AG04450 (cell line): ENCODE measurements around the gene LRRC28. TPM values are rescaled to one million over a fixed set of nuclear protein-coding genes. Genes with fewer than 3 reads are reported as not detected.

Experiments
- CTCF ChIA-PET: fragments of 300-600, 350-600 bp; formaldehyde crosslinking; extraction: SDS; loops from one replicate; lab custom pipeline; 2022; ENCODE audit warnings: antibody characterized with exemption, inconsistent platforms; lab: Charles Lee
- POLR2A ChIA-PET: fragments of 350-600 bp; formaldehyde crosslinking; extraction: SDS; loops from one replicate; lab custom pipeline; 2021; ENCODE audit warnings: antibody characterized with exemption, inconsistent platforms; lab: Yijun Ruan, JAX
- DNase-seq: peaks from one replicate; pipeline ENCODE4 v3.0.0-alpha.2; 2011; ENCODE audit warnings: low read depth, low spot score
- H3K27ac ChIP-seq: one replicate; pipeline ENCODE4 v1.5.1; 2012; ENCODE audit warnings: low read depth, low read length, control low read depth
- H3K27me3 ChIP-seq: one replicate; pipeline ENCODE4 v1.6.0; 2012; ENCODE audit warnings: low read length; ENCODE audit not compliant: control insufficient read depth, insufficient read depth
- H3K4me3 ChIP-seq: 2 replicates; pipeline ENCODE4 v1.5.1; 2011; ENCODE audit warnings: mild to moderate bottlenecking, low read depth, low read length, control low read depth
- H3K9me3 ChIP-seq: 2 replicates; pipeline ENCODE4 v1.5.1; 2012; ENCODE audit warnings: low read length; ENCODE audit not compliant: control insufficient read depth, insufficient read depth
- polyA plus RNA-seq: library from polyadenylated mRNA; depleted of rRNA; stranded (reverse); fragments of >200 nt; gene quantifications from 2 replicates; pipeline ENCODE4 v1.2.3, GENCODE V29; 2011
- TF ChIP-seq, protein P1 (sequence below): IDR thresholded peaks from 2 replicates; pipeline ENCODE4 v1.5.1; 2011; ENCODE audit warnings: low read depth, low read length, control low read depth, inconsistent platforms

The LRRC28 gene
- polyA plus RNA-seq, 1 experiment, result 29.8 TPM

DNA sequence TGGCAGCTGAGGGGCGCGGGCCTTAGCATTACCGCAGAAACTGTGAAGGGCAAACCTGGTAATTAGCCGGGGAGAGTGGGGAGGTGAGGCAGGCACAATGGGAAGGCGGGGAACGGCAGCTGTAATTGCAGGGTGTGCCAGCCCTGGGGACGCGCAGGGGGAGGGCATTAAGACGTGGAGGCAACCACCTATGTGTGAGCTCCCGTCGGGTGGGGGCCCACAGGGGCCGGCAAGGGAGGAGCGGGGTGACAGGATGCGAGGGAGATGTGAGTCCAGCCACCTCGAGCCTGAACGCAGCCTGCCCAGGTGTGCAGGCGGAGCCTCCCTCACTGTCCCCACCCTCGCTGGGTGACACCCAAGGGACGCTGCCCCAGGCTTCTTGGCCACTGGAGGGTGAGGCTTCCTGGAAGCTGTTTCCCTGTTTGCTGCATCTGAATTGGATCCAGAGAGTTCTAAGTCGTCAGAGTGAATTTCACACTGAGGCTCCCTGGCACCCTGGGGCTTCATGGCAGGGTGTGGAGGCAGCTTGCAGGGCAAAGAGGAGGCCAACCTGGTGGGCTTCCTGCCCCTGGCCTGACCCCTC, 183.9 kb downstream of the LRRC28 start:
- DNase-seq, result no peak
- Histone ChIP-seq H3K27me3 (no peaks in the 10 kb centered on the region), H3K27ac (no peak overlapping the region), H3K4me3 (no peak overlapping the region), H3K9me3 (no peaks in the 10 kb centered on the region; the same call in 1 of the 2 replicates)
- POLR2A ChIA-PET, result no interaction called here
- TF ChIP-seq, protein P1, sequence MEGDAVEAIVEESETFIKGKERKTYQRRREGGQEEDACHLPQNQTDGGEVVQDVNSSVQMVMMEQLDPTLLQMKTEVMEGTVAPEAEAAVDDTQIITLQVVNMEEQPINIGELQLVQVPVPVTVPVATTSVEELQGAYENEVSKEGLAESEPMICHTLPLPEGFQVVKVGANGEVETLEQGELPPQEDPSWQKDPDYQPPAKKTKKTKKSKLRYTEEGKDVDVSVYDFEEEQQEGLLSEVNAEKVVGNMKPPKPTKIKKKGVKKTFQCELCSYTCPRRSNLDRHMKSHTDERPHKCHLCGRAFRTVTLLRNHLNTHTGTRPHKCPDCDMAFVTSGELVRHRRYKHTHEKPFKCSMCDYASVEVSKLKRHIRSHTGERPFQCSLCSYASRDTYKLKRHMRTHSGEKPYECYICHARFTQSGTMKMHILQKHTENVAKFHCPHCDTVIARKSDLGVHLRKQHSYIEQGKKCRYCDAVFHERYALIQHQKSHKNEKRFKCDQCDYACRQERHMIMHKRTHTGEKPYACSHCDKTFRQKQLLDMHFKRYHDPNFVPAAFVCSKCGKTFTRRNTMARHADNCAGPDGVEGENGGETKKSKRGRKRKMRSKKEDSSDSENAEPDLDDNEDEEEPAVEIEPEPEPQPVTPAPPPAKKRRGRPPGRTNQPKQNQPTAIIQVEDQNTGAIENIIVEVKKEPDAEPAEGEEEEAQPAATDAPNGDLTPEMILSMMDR, result no peak
- CTCF ChIA-PET, result interaction anchor here (1.5 kb wide), 1 partner anchor 26 kb away, joined by 4 read pairs; no protein-coding TSS in a partner anchor

DNA sequence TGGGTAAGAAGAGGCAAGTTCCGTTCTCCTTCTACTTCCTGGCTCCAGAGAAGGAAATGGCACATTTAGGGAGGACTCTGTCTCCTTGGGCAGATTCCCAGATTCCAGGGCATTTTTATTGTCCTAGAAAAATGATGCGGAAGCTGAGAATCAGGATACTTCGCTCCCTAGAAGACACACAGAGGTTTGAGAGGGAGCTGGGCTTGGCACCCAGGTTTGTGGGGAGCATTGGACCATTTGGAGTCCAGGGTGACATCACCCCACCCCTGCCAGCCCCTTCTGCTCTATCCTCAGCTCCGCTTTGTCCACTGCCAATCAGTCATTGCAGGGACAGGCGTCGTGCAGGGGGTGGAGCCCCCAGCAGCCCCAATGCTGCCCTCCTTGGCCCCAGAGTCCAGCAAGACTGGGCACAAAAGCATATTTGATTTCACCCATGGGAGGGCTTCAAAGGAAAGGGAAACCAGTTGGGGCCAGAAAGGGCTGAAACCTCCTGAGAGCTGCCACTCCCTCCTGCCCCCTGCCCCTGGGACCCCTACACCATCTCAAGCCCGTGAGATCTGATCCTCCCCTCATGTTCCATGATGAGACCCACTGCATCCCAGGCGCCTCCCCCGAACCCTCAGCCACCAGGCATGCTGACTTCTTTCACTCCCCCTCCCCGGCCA, 184.7 kb downstream of the LRRC28 start:
- no peak overlapping the region for H3K4me3 ChIP-seq
- CTCF ChIA-PET, result no interaction called here
- no peaks in the 10 kb centered on the region for H3K27me3 ChIP-seq
- DNase-seq, result no peak
- TF ChIP-seq, protein P1, result no peak
- H3K9me3 ChIP-seq, result no peaks in the 10 kb centered on the region; the same call in 1 of the 2 replicates
- POLR2A ChIA-PET, result no interaction called here
- H3K27ac ChIP-seq, result no peak overlapping the region

DNA sequence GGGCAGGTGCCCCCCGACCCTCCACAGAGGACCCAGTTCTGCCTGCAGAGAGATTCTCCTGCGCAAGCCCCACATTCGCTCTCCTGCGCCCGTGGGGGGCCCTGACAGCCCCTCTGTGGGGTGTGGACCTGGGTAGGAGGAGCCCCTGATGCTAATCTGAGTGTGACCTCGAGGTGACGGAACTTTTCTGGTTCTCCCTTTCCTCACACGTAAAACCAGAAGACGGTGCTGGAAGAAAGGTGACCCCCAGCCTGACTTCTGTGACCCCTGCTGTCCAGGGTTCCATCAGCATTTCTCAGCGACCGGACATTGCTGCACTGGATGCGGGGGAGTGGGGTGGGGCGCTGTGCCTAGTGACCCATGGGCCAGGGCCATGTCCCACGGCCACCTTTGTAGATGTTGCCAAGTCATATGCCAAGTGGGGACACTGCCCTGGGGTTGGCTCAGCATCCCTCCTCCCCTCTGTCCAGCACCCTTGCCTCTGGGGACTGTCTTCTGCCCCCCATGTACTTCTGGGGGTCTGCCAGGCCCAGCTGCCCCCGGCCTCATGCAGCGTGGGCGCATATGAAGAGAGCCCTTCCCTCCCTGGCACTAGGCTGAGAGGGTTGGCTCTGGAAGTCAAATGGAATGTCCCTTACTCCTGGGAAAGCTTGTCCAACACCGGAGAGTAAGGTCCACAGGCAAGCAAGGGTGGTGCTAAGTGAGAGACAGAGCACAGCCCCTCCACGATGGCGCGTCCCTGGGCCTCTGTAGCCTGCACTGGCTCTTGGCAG, 185.4 kb downstream of the LRRC28 start:
- ChIA-PET POLR2A (no interaction called here), CTCF (no interaction called here)
- Histone ChIP-seq H3K4me3 (no peak overlapping the region), H3K27ac (no peak overlapping the region), H3K27me3 (no peaks in the 10 kb centered on the region), H3K9me3 (no peaks in the 10 kb centered on the region; the same call in 1 of the 2 replicates)
- DNase-seq, result no peak
- TF ChIP-seq, protein P1, result no peak

DNA sequence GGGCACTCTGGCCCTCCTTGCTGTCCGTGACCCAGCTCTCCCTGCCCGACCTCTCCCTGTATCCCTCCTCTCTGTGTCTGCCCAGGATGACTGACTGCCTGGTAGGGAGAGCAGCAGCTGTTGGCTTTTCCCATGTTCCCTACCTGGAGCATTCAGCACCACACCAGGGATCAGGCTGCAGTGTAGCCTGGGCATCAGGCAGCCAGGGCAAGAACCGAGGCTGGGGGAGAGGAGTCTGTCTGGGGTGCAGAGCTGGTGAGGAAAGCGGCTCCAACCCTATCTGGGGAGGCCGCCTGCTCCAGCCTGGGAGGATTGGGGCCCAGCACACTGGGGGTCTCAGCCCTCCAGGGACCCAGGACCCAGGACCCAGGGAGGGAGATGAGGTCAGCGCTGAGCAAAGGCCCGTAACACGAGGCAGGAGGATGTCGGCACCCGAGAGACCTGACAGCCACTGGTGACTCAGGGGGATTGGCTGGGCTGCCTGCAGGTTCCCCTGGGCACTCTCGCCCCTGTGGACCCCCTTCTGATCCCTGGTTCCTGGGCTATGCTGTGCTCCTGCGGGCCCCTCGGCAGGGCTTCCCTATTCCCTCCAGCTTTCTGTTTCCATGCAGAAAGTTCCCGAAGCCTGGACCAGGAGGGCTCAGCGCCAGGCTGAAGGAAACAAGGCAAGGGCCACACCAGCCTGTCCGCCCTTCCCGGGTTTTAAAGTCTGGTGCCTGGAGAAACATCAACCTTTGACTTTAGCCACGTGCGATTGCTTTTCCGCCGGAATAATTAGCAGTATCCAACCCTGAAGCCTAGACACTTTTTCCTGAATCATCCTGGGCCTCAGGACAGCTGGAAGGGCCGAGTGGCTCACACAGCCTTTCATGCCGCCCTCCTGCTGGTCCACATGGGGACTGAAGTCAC, 186.3 kb downstream of the LRRC28 start:
- TF ChIP-seq, protein P1, result no peak
- Histone ChIP-seq H3K27ac (no peak overlapping the region), H3K27me3 (no peaks in the 10 kb centered on the region), H3K9me3 (no peaks in the 10 kb centered on the region; the same call in 1 of the 2 replicates), H3K4me3 (no peak overlapping the region)
- POLR2A ChIA-PET, result no interaction called here
- DNase-seq, result no peak
- CTCF ChIA-PET, result interaction anchor here (1.0 kb wide), 1 partner anchor 28 kb away, joined by 3 read pairs; no protein-coding TSS in a partner anchor
